Esophagus muscularis mucosa (tissue), 4 donors: ENCODE data around the gene PPRC1.

ENCODE experiments used
- CTCF ChIP-seq, 3 experiments: fragments of 200-600 bp in 2 of 3; fragments of 450-650 bp in 1 of 3; sonication (generic) in 2 of 3; IDR thresholded peaks; one replicate each; pipeline ENCODE4 v1.5.1; 2017 to 2019; ENCODE audit warnings: antibody characterized with exemption in 3 of 3, mild to moderate bottlenecking in 2 of 3, moderate library complexity in 1 of 3
- EP300 ChIP-seq: sonication (generic); formaldehyde crosslinking; IDR thresholded peaks from one replicate; pipeline ENCODE4 v1.6.1; 2017; ENCODE audit warnings: antibody characterized with exemption
- POLR2A ChIP-seq: fragments of 450-650 bp; IDR thresholded peaks from one replicate; pipeline ENCODE4 v1.6.1; 2017; ENCODE audit warnings: antibody characterized with exemption, moderate library complexity, mild to moderate bottlenecking, low read depth
- POLR2AphosphoS5 ChIP-seq, 2 donors: sonication (generic); formaldehyde crosslinking; IDR thresholded peaks; one replicate each; pipeline ENCODE4 v1.6.1; 2017; ENCODE audit warnings: antibody characterized with exemption in 2 of 2

GRCh38 chr10:102175415-102175814 is 42.6 kb downstream of the PPRC1 start:
- TF ChIP-seq CTCF (IDR thresholded peaks at IDR 0.05) (no peak), POLR2A (no peak), EP300 (no peak), POLR2AphosphoS5 (IDR thresholded peaks at IDR 0.05) (no peak)
